Tibial nerve (tissue), 4 donors: Measurements from ENCODE around the gene PTOV1. TPM values are rescaled to one million over a fixed set of nuclear protein-coding genes. Genes with fewer than 3 reads are reported as not detected.
A peak's percentile ranks its signal among the peaks of the same experiment; 100 is the strongest.
"Not testable (repeated sequence)": the region's sequence is repeated elsewhere in the genome, so short reads cannot be mapped to it uniquely, and the experiment has no call there.

Experiments used
- DNase-seq, 2 donors: peaks; one replicate each; pipeline ENCODE4 v3.0.0-alpha.2; 2019; ENCODE audit warnings: low spot score in 2 of 2
- H3K27ac ChIP-seq, 4 donors: fragments of 200-600 bp; sonication (generic) in 3 of 4; one replicate each; pipeline ENCODE4 v1.5.1; 2017 to 2019; ENCODE audit warnings: mild to moderate bottlenecking in 1 of 4
- H3K27me3 ChIP-seq, 2 donors: fragments of 200-600 bp; sonication (generic) in 1 of 2; one replicate each; pipeline versions ENCODE4 v1.5.1 to v1.6.0; 2017 to 2019
- H3K36me3 ChIP-seq, 3 donors: fragments of 200-600 bp; sonication (generic); one replicate each; pipeline ENCODE4 v1.5.1; 2018 to 2019
- H3K4me1 ChIP-seq, 4 donors: fragments of 200-600 bp; sonication (generic) in 3 of 4; one replicate each; pipeline ENCODE4 v1.5.1; 2017 to 2019
- H3K4me3 ChIP-seq, 4 donors: fragments of 200-600 bp; sonication (generic) in 3 of 4; one replicate each; pipeline ENCODE4 v1.5.1; 2017 to 2019; ENCODE audit warnings: mild to moderate bottlenecking in 1 of 4, moderate library complexity in 1 of 4
- H3K9me3 ChIP-seq, 4 donors: fragments of 200-600 bp; sonication (generic) in 3 of 4; one replicate each; pipeline ENCODE4 v1.5.1; 2017 to 2019
- CTCF ChIP-seq, 5 experiments: fragments of 200-600 bp in 3 of 5; fragments of 450-650 bp in 2 of 5; sonication (generic) in 3 of 5; IDR thresholded peaks; one replicate each; pipeline ENCODE4 v1.5.1; 2016 to 2019; ENCODE audit warnings: antibody characterized with exemption in 5 of 5, mild to moderate bottlenecking in 3 of 5, moderate library complexity in 2 of 5
- EP300 ChIP-seq, 2 donors: sonication (generic); formaldehyde crosslinking; IDR thresholded peaks; one replicate each; pipeline ENCODE4 v1.6.1; 2017; ENCODE audit warnings: antibody characterized with exemption in 2 of 2, mild to moderate bottlenecking in 1 of 2
- POLR2A ChIP-seq, 2 donors: fragments of 450-650 bp; IDR thresholded peaks; one replicate each; pipeline ENCODE4 v1.6.1; 2017; ENCODE audit warnings: antibody characterized with exemption in 2 of 2, mild to moderate bottlenecking in 2 of 2, moderate library complexity in 2 of 2
- WGBS, 2 donors: methylation state at CpG; one replicate each; pipeline ENCODE4 v1.1.5; 2018; 5-methylcytosine and 5-hydroxymethylcytosine counted together
- total RNA-seq, 4 donors: library from RNA; depleted of rRNA; stranded (reverse); fragments of >200 nt; gene quantifications; one replicate each; pipeline ENCODE4 v1.1.0, GENCODE V29; 2016

Gene PTOV1
- total RNA-seq, 4 donors from 2014 or later, result 75.6 to 113 (median 91.9) TPM

GRCh38 chr19:49816590-49816989 is 34.4 kb upstream of the PTOV1 start:
- peak overlapping the region in 2 of 4 donors; percentile 74 to 96 for H3K4me3 ChIP-seq
- H3K27me3 ChIP-seq, result no peaks in the 10 kb centered on the region
- H3K4me1 ChIP-seq, result peaks cover 0 to 42% (median 13%) of the 10 kb centered on the region in 4 donors

GRCh38 chr19:49817964-49818648 is 32.9 kb upstream of the PTOV1 start, which contains the start of gene MED25:
Gene MED25, plus strand, starts transcription at chr19:49818289. Its CDS starts 53 bp downstream, at chr19:49818342.
- H3K4me1 ChIP-seq, result peaks cover 0 to 31% (median 10%) of the 10 kb centered on the region in 4 donors
- peak within 1 kb of the TSS; percentile 64 to 96 (median 77) for H3K4me3 ChIP-seq
- TF ChIP-seq POLR2A (IDR thresholded peaks at IDR 0.05) (peak; percentile 60 to 71), EP300 (IDR thresholded peaks at IDR 0.05) (peak; percentile 43 to 90), CTCF (IDR thresholded peaks at IDR 0.05) (peak in 4 of 5 experiments; percentile 21 to 90 (median 57))
- H3K27ac ChIP-seq, result peak within 1 kb of the TSS; percentile 93 to 100 (median 96)
- H3K36me3 ChIP-seq, result peaks cover 0 to 22% (median 0%) of the 10 kb centered on the region in 3 donors
- no peaks in the 10 kb centered on the region for H3K9me3 ChIP-seq
- WGBS, 2 donors, result 0 to 1% methylated on average over 50 to 56 of the region's 57 CpGs
- peak; percentile 72 to 74 for DNase-seq
- H3K27me3 ChIP-seq, result no peaks in the 10 kb centered on the region

More at GRCh38 chr19:49816590-49816989, 34.4 kb upstream of the PTOV1 start:
- Histone ChIP-seq H3K36me3 (peaks cover 0 to 9% (median 0%) of the 10 kb centered on the region in 3 donors), H3K27ac (peak overlapping the region; percentile 93 to 100 (median 96)), H3K9me3 (no peaks in the 10 kb centered on the region)
- no peak for TF ChIP-seq EP300 (IDR thresholded peaks at IDR 0.05)
- no peak for TF ChIP-seq CTCF (IDR thresholded peaks at IDR 0.05)
- no peak for TF ChIP-seq POLR2A (IDR thresholded peaks at IDR 0.05)
- 75 to 80% methylated on average over 14 of the region's 14 CpGs for WGBS, 2 donors
- no peak for DNase-seq

GRCh38 chr19:49818649-49819370 is 32.1 kb upstream of the PTOV1 start:
- Histone ChIP-seq H3K27ac (peak overlapping the region; percentile 93 to 100 (median 96)), H3K9me3 (no peaks in the 10 kb centered on the region), H3K36me3 (peaks cover 0 to 29% (median 0%) of the 10 kb centered on the region in 3 donors), H3K4me3 (peak overlapping the region; percentile 64 to 96 (median 77)), H3K4me1 (peaks cover 0 to 29% (median 10%) of the 10 kb centered on the region in 4 donors), H3K27me3 (no peaks in the 10 kb centered on the region)
- WGBS, 2 donors, result 24 to 32% methylated on average over 15 of the region's 16 CpGs
- TF ChIP-seq EP300 (IDR thresholded peaks at IDR 0.05) (no peak), CTCF (IDR thresholded peaks at IDR 0.05) (no peak), POLR2A (IDR thresholded peaks at IDR 0.05) (no peak)
- no peak for DNase-seq

- not testable (repeated sequence) for H3K27me3 ChIP-seq, DNase-seq, H3K9me3 ChIP-seq
- WGBS, 2 donors, result 76 to 79% methylated on average over 7 of the region's 7 CpGs
- Histone ChIP-seq H3K27ac (peak overlapping the region in 1 of 4 donors; percentile 100), H3K4me1 (peaks cover 0 to 27% (median 10%) of the 10 kb centered on the region in 4 donors), H3K36me3 (peaks cover 0 to 36% (median 0%) of the 10 kb centered on the region in 3 donors), H3K4me3 (peak overlapping the region in 2 of 4 donors; percentile 74 to 96)
Observed at GRCh38 chr19:49819452-49820115, 31.4 kb upstream of the PTOV1 start.

GRCh38 chr19:49820125-49820524 is 30.8 kb upstream of the PTOV1 start:
- Histone ChIP-seq H3K9me3 (no peaks in the 10 kb centered on the region), H3K27ac (no peak overlapping the region), H3K4me3 (no peak overlapping the region), H3K27me3 (no peaks in the 10 kb centered on the region), H3K36me3 (peaks cover 0 to 39% (median 0%) of the 10 kb centered on the region in 3 donors), H3K4me1 (peaks cover 0 to 27% (median 10%) of the 10 kb centered on the region in 4 donors)
- no peak for TF ChIP-seq CTCF (IDR thresholded peaks at IDR 0.05)
- TF ChIP-seq POLR2A (IDR thresholded peaks at IDR 0.05), result no peak
- no peak for TF ChIP-seq EP300 (IDR thresholded peaks at IDR 0.05)
- DNase-seq, result no peak
- 72 to 76% methylated on average over 10 of the region's 10 CpGs for WGBS, 2 donors
